Endodermal cell (in vitro differentiated cells): ENCODE data around the gene ABCG4. TPM values are rescaled to one million over a fixed set of nuclear protein-coding genes. Genes with fewer than 3 reads are reported as not detected.

ENCODE experiments used
- DNase-seq: peaks from one replicate; pipeline ENCODE4 v3.0.0-alpha.2; 2017
- H3K27ac ChIP-seq: 2 replicates; pipeline ENCODE4 v1.5.1; 2013; ENCODE audit warnings: mild to moderate bottlenecking, low read depth, low read length, moderate library complexity
- H3K27me3 ChIP-seq: 2 replicates; pipeline ENCODE4 v1.6.1; 2013; ENCODE audit warnings: mild to moderate bottlenecking, low read length, moderate library complexity; ENCODE audit not compliant: insufficient read depth, control insufficient read depth, poor library complexity, severe bottlenecking
- H3K36me3 ChIP-seq: 2 replicates; pipeline ENCODE4 v1.7.0; 2013; ENCODE audit warnings: mild to moderate bottlenecking, low read length, moderate library complexity; ENCODE audit not compliant: control insufficient read depth, insufficient read depth
- H3K4me1 ChIP-seq: one replicate; pipeline ENCODE4 v1.7.0; 2013; ENCODE audit warnings: low read length; ENCODE audit not compliant: control insufficient read depth, insufficient read depth
- H3K4me3 ChIP-seq: 2 replicates; pipeline ENCODE4 v1.5.1; 2013; ENCODE audit warnings: mild to moderate bottlenecking, low read length, moderate library complexity
- H3K9ac ChIP-seq: 2 replicates; pipeline ENCODE4 v1.6.1; 2013; ENCODE audit warnings: mild to moderate bottlenecking, low read length, moderate library complexity; ENCODE audit not compliant: poor library complexity, severe bottlenecking; ENCODE audit errors: extremely low read depth
- H3K9me3 ChIP-seq: 2 replicates; pipeline ENCODE4 v1.6.1; 2013; ENCODE audit warnings: mild to moderate bottlenecking, low read length, moderate library complexity; ENCODE audit not compliant: control insufficient read depth
- H3K27ac Mint-ChIP-seq: 2 replicates; pipeline ENCODE4 v1.8.0; 2020; ENCODE audit warnings: mixed read lengths
- H3K27me3 Mint-ChIP-seq: 2 replicates; pipeline ENCODE4 v1.8.0; 2021; ENCODE audit warnings: mild to moderate bottlenecking, mixed read lengths; ENCODE audit not compliant: insufficient read depth
- H3K36me3 Mint-ChIP-seq: 2 replicates; pipeline ENCODE4 v1.8.0; 2020; ENCODE audit warnings: low read depth, mixed read lengths
- H3K4me1 Mint-ChIP-seq: 2 replicates; pipeline ENCODE4 v1.8.0; 2020; ENCODE audit warnings: mixed read lengths
- H3K4me3 Mint-ChIP-seq: 2 replicates; pipeline ENCODE4 v1.8.0; 2020; ENCODE audit warnings: mild to moderate bottlenecking, moderate library complexity, mixed read lengths
- H3K9me3 Mint-ChIP-seq: 2 replicates; pipeline ENCODE4 v1.8.0; 2020; ENCODE audit warnings: mild to moderate bottlenecking, mixed read lengths
- CTCF ChIP-seq: fragments of 200-600 bp; sonication (generic); conservative IDR thresholded peaks from 2 replicates; pipeline ENCODE4 v1.5.0; 2021; ENCODE audit warnings: antibody characterized with exemption, mild to moderate bottlenecking
- WGBS, 2 experiments: methylation state at CpG; one replicate each; pipeline versions ENCODE4 v1.1.5 to v1.1.7; 2013; ENCODE audit warnings: missing lambda C conversion rate in 2 of 2, mixed read lengths in 1 of 2; ENCODE audit not compliant: insufficient coverage in 1 of 2, insufficient read length in 1 of 2; 5-methylcytosine and 5-hydroxymethylcytosine counted together
- total RNA-seq, 2 donors: library from RNA; stranded (reverse); fragmentation: NEBNext Ultra II Directional in 1 of 2; extraction: Animal tissue kit (Norgen Biotek cat#: 25700) in 1 of 2; gene quantifications; 2 replicates in 1 of 2; 3 replicates in 1 of 2; pipeline ENCODE4 v1.2.1, GENCODE V29; 2021

Gene ABCG4
- total RNA-seq, 2 donors from 2014 or later = 1.5 to 1.8 TPM

- H3K9me3 Mint-ChIP-seq = no peaks in the 10 kb centered on the region
- peaks cover 12% of the 10 kb centered on the region for H3K4me1 Mint-ChIP-seq
- no peaks in the 10 kb centered on the region for H3K9me3 ChIP-seq
- peaks cover 8% of the 10 kb centered on the region for H3K36me3 Mint-ChIP-seq
- no peaks in the 10 kb centered on the region for H3K36me3 ChIP-seq
- no peak overlapping the region for H3K27ac Mint-ChIP-seq
- no peak for DNase-seq
- H3K4me1 ChIP-seq = no peaks in the 10 kb centered on the region
- H3K27me3 Mint-ChIP-seq = peaks cover 4% of the 10 kb centered on the region
- H3K27ac ChIP-seq = no peak overlapping the region
- H3K27me3 ChIP-seq = no peaks in the 10 kb centered on the region
- no peak overlapping the region for H3K4me3 Mint-ChIP-seq
- no peak overlapping the region for H3K9ac ChIP-seq
- H3K4me3 ChIP-seq = no peak overlapping the region
- 91 to 93% methylated on average over 5 to 11 of the region's 15 CpGs for WGBS, 2 experiments
- TF ChIP-seq CTCF = no peak
Measured at GRCh38 chr11:119185981-119186634, 37.3 kb downstream of the ABCG4 start.

GRCh38 chr11:119187123-119187892 lies 38.5 kb downstream of the ABCG4 start:
- H3K9me3 ChIP-seq = no peaks in the 10 kb centered on the region
- no peak overlapping the region for H3K4me3 ChIP-seq
- TF ChIP-seq CTCF = no peak
- H3K4me1 ChIP-seq = no peaks in the 10 kb centered on the region
- Mint-ChIP-seq H3K4me1 (peaks cover 12% of the 10 kb centered on the region), H3K27ac (no peak overlapping the region), H3K4me3 (no peak overlapping the region), H3K9me3 (no peaks in the 10 kb centered on the region), H3K36me3 (peaks cover 7% of the 10 kb centered on the region), H3K27me3 (peaks cover 4% of the 10 kb centered on the region)
- no peaks in the 10 kb centered on the region for H3K36me3 ChIP-seq
- 85 to 97% methylated on average over 13 to 21 of the region's 21 CpGs for WGBS, 2 experiments
- no peaks in the 10 kb centered on the region for H3K27me3 ChIP-seq
- H3K27ac ChIP-seq = no peak overlapping the region
- DNase-seq = peak; percentile 50
- no peak overlapping the region for H3K9ac ChIP-seq

GRCh38 chr11:119188067-119188466 lies 39.2 kb downstream of the ABCG4 start:
- Mint-ChIP-seq H3K9me3 (no peaks in the 10 kb centered on the region), H3K36me3 (peaks cover 2% of the 10 kb centered on the region), H3K27ac (no peak overlapping the region), H3K4me1 (peaks cover 12% of the 10 kb centered on the region), H3K27me3 (peaks cover 4% of the 10 kb centered on the region), H3K4me3 (no peak overlapping the region)
- no peaks in the 10 kb centered on the region for H3K27me3 ChIP-seq
- no peaks in the 10 kb centered on the region for H3K36me3 ChIP-seq
- H3K4me3 ChIP-seq = no peak overlapping the region
- no peaks in the 10 kb centered on the region for H3K4me1 ChIP-seq
- 93 to 94% methylated on average over 3 to 11 of the region's 11 CpGs for WGBS, 2 experiments
- no peak overlapping the region for H3K9ac ChIP-seq
- H3K27ac ChIP-seq = no peak overlapping the region
- DNase-seq = peak; percentile 38
- no peaks in the 10 kb centered on the region for H3K9me3 ChIP-seq
- TF ChIP-seq CTCF = no peak
